GM12878 (cell line): Measurements from ENCODE around the gene EPS8. TPM values are rescaled to one million over a fixed set of nuclear protein-coding genes. Genes with fewer than 3 reads are reported as not detected.
A peak's percentile ranks its signal among the peaks of the same experiment; 100 is the strongest.

Experiments
- ATAC-seq: fragments of 200-7000 bp; cut with Tn5 transposase; 3 replicates; pipeline ENCODE4 v1.9.1; 2020; ENCODE audit warnings: mild to moderate bottlenecking, moderate library complexity
- BruUV-seq: library from RNA; stranded (reverse); fragments of 400-500 nt; replicated peaks from 2 replicates; lab custom pipeline; 2021; lab: Mats Ljungman, UMichigan
- CTCF ChIA-PET: fragments of 300-600 bp; sonication (Branson Sonifier 250); formaldehyde crosslinking; extraction: SDS; loops from one replicate; lab custom pipeline; 2021; ENCODE audit warnings: inconsistent platforms; lab: Yijun Ruan, JAX
- POLR2A ChIA-PET: fragments of 350-600 bp; formaldehyde crosslinking; extraction: SDS; loops from one replicate; lab custom pipeline; 2021; ENCODE audit warnings: inconsistent platforms; lab: Charles Lee
- RAD21 ChIA-PET: fragments of 300-600 bp; sonication (Branson Sonifier 250); formaldehyde crosslinking; loops from one replicate; lab custom pipeline; 2023; ENCODE audit warnings: antibody characterized with exemption; ENCODE audit not compliant: unreplicated experiment; lab: Charles Lee
- SMC1A ChIA-PET: fragments of 300-600 bp; sonication (Branson Sonifier 250); formaldehyde crosslinking; loops from one replicate; lab custom pipeline; 2023; ENCODE audit not compliant: unreplicated experiment, uncharacterized antibody; lab: Charles Lee
- DNase-seq: peaks from one replicate; pipeline ENCODE4 v3.0.0-alpha.2; 2011; ENCODE audit warnings: low read depth, low spot score
- FAIRE-seq: peaks from 3 replicates; lab custom pipeline; 2011; peaks lifted over from hg19 to GRCh38; lab: Jason Lieb, UNC
- H2AFZ ChIP-seq: 2 replicates; pipeline ENCODE4 v1.6.0; 2011; ENCODE audit warnings: low read depth, low read length, control low read depth; ENCODE audit not compliant: control insufficient read depth
- H3K27ac ChIP-seq: 2 replicates; pipeline ENCODE4 v1.5.1; 2011; ENCODE audit warnings: control low read depth; ENCODE audit not compliant: control insufficient read depth, insufficient read depth
- H3K27me3 ChIP-seq, 2 experiments: replicated peaks in 1 of 2; 2 replicates each; pipeline versions ENCODE4 v1.6.0 to v1.6.1; 2011; ENCODE audit warnings: low read length in 1 of 2; ENCODE audit not compliant: control insufficient read depth in 2 of 2, insufficient read depth in 2 of 2
- H3K36me3 ChIP-seq, 2 experiments: 2 replicates each; pipeline ENCODE4 v1.5.1; 2011; ENCODE audit warnings: low read length in 1 of 2; ENCODE audit not compliant: control insufficient read depth in 2 of 2, insufficient read depth in 2 of 2
- H3K4me1 ChIP-seq: 2 replicates; pipeline ENCODE4 v1.6.1; 2011; ENCODE audit warnings: mild to moderate bottlenecking, low read length, moderate library complexity, mixed read lengths; ENCODE audit not compliant: control insufficient read depth, insufficient read depth
- H3K4me2 ChIP-seq: 2 replicates; pipeline ENCODE4 v1.6.0; 2011; ENCODE audit warnings: control low read depth; ENCODE audit not compliant: control insufficient read depth, insufficient read depth
- H3K4me3 ChIP-seq: fragments of 200-600 bp; sonication (generic); 2 replicates; pipeline ENCODE4 v1.5.1; 2016
- H3K79me2 ChIP-seq: 2 replicates; pipeline ENCODE4 v1.6.0; 2011; ENCODE audit warnings: low read length; ENCODE audit not compliant: control insufficient read depth, insufficient read depth
- H3K9ac ChIP-seq: 2 replicates; pipeline ENCODE4 v1.8.0; 2011; ENCODE audit warnings: low read length, control low read depth, mixed read lengths; ENCODE audit not compliant: control insufficient read depth, insufficient read depth
- H3K9me3 ChIP-seq: replicated peaks from 3 replicates; pipeline ENCODE4 v1.5.1; 2011; ENCODE audit warnings: mild to moderate bottlenecking, low read length; ENCODE audit not compliant: control insufficient read depth, insufficient read depth
- H4K20me1 ChIP-seq: 2 replicates; pipeline ENCODE4 v1.6.0; 2011; ENCODE audit not compliant: control insufficient read depth, insufficient read depth
- ATF7 ChIP-seq: fragments of 450-650 bp; IDR thresholded peaks from 2 replicates; pipeline ENCODE4 v1.6.1; 2016; ENCODE audit warnings: low read depth, mild to moderate bottlenecking
- BCL11A ChIP-seq: IDR thresholded peaks from 2 replicates; pipeline ENCODE4 v1.6.1; 2011; ENCODE audit warnings: low read depth, low read length
- CREB1 ChIP-seq: IDR thresholded peaks from 2 replicates; pipeline ENCODE4 v1.6.1; 2012; ENCODE audit warnings: low read depth, mild to moderate bottlenecking, inconsistent platforms
- ZSCAN29 ChIP-seq: fragments of 450-650 bp; IDR thresholded peaks from 2 replicates; pipeline ENCODE4 v1.6.1; 2017; ENCODE audit warnings: mild to moderate bottlenecking, moderate library complexity
- WGBS: methylation state at CpG from one replicate; pipeline ENCODE4 v1.1.6; 2016; ENCODE audit warnings: low lambda C conversion rate; ENCODE audit not compliant: insufficient replicate concordance, insufficient coverage; ENCODE audit errors: missing lambda C conversion rate; 5-methylcytosine and 5-hydroxymethylcytosine counted together
- in situ Hi-C: fragments of 300-500 bp; cut with MboI; formaldehyde crosslinking; loops from 9 replicates; pipeline ENCODE4 v1.14.3; 2018; ENCODE audit warnings: mixed read lengths
- intact Hi-C: fragments of 100-400 bp; cut with micrococcal nuclease; formaldehyde crosslinking; loops from one replicate; pipeline ENCODE4 v1.14.2; 2022; ENCODE audit not compliant: unreplicated experiment
- polyA plus RNA-seq, 11 experiments: library from polyadenylated mRNA; depleted of rRNA in 4 of 11; unstranded in 6 of 11; stranded (reverse) in 5 of 11; fragments of >200 nt; fragmentation: Nextera tagmentation in 4 of 11; fragmentation: Illumina TruSeq in 1 of 11; extraction: Ambion mirVana in 4 of 11; extraction: Trizol in 1 of 11; gene quantifications; 1 replicate in 1 of 11; 2 replicates in 10 of 11; pipeline versions ENCODE4 v1.2.1 to v1.2.3, GENCODE V29; 2011 to 2016; ENCODE audit warnings: inconsistent platforms in 2 of 11, missing spikeins in 2 of 11, low read depth in 1 of 11
- total RNA-seq, 4 experiments: library from RNA; depleted of rRNA in 3 of 4; stranded (reverse); fragments of >200 nt in 3 of 4; fragmentation: Illumina TruSeq in 1 of 4; extraction: Trizol in 1 of 4; gene quantifications; 2 replicates each; pipeline versions ENCODE4 v1.2.1 to v1.2.3, GENCODE V29; 2013 to 2021
- TF ChIP-seq, protein P1 (sequence below): IDR thresholded peaks from 2 replicates; pipeline ENCODE4 v1.6.1; 2011; ENCODE audit warnings: borderline replicate concordance, low read depth, mild to moderate bottlenecking, moderate library complexity, low read length; ENCODE audit not compliant: insufficient read depth, poor library complexity, severe bottlenecking

Gene EPS8
- total and polyA plus RNA-seq, 10 of the 15 experiments (the other 5 are each of a cell fraction or from before 2014, with no cell fraction given), result 1.3 to 127 (median 3.4) TPM

DNA sequence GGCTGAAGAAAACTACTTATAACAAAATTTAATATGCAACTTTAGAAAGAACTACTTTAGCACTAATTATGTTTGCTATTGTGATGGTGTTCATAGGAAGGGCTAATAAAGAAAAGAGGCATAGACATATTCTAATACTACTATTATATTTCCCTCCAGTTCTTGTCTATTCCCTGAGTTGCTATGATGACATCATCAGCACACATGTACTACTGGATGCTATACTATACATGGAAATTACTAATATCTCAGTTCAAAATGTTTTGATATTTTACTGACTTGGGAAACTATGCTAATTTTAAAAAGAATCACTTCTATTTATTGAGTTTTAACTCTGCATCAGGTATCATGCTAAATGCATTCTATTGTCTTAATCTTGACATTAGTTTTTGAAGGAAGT, 101.6 kb downstream of the EPS8 start:
- no peaks in the 10 kb centered on the region for H3K79me2 ChIP-seq

DNA sequence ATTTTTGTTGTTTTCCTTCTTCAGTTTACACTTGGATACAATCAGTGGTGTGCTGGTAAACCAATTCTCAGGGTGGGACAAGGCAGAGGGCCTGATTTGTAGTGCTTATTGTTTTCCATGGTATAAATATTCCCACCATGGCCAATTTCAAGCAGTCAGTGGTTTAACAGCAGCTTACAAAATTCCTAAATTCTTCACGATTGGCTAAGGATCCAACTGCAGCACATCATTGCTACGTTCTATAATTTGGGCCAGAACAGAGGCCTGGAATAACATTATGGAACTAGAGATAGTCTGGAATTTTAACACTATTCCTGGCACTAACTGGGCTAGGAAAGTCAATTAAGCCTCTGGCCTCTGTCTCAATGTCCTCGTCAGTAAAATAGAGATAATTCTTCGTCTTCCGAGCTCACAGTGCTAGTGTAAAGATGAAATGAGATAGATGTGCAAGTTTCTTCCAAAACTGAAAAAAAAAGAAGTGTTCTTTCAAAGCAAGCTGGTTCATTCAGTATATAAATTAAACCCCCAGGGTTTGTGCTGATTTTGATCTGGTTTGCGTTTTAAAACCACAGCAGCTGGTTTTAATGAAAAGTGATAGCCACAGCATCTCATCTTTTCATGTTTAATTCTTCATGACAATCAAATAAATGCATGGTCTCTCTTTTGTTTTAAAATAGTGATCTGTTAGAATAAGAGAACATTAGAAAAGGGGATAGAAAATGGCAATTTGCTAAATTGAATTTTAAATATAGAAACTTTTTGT, 104.1 kb downstream of the EPS8 start:
- Histone ChIP-seq H3K4me3 (no peak overlapping the region), H3K9me3 (no peaks in the 10 kb centered on the region; the same call in 2 of the 3 replicates), H3K27ac (no peak overlapping the region), H3K9ac (no peak overlapping the region), H4K20me1 (no peaks in the 10 kb centered on the region), H3K27me3 (no peaks in the 10 kb centered on the region), H2AFZ (no peak overlapping the region), H3K79me2 (no peaks in the 10 kb centered on the region), H3K4me2 (no peak overlapping the region), H3K4me1 (0 out of 2 replicates have a peak, but pooled peaks cover 7% of the 10 kb centered on the region), H3K36me3 (no peaks in the 10 kb centered on the region)
- DNase-seq (no peak), FAIRE-seq (no peak), ATAC-seq (no peak)
- BruUV-seq, result no TSS peak
- ChIA-PET POLR2A (interaction anchor here (1.5 kb wide), 1 partner anchor 11 kb away, joined by 7 read pairs; no protein-coding TSS in a partner anchor), RAD21 (interaction anchor here (1.2 to 1.4 kb wide), 4 partner anchors 33 to 96 kb away, joined by 3 read pairs; no protein-coding TSS in a partner anchor), SMC1A (interaction anchor here (0.7 to 1.9 kb wide), 13 partner anchors 8 to 95 kb away, joined by 3 to 7 read pairs (median 4); no protein-coding TSS in a partner anchor), CTCF (interaction anchor here (0.9 to 1.8 kb wide), 3 partner anchors 11 to 101 kb away, joined by 3 to 7 read pairs (median 4); no protein-coding TSS in a partner anchor)
- WGBS, result 95% methylated on average over 6 of the region's 6 CpGs
- TF ChIP-seq ZSCAN29 (no peak), CREB1 (no peak)
- TF ChIP-seq, protein P1, sequence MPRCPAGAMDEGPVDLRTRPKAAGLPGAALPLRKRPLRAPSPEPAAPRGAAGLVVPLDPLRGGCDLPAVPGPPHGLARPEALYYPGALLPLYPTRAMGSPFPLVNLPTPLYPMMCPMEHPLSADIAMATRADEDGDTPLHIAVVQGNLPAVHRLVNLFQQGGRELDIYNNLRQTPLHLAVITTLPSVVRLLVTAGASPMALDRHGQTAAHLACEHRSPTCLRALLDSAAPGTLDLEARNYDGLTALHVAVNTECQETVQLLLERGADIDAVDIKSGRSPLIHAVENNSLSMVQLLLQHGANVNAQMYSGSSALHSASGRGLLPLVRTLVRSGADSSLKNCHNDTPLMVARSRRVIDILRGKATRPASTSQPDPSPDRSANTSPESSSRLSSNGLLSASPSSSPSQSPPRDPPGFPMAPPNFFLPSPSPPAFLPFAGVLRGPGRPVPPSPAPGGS, result no peak
- in situ Hi-C loops, result no loop called here
- intact Hi-C loops, result loop anchor here (5.0 kb wide), 1 partner anchor 102 kb away; the partner anchor contains the start of gene EPS8

More for the DNA sequence above, 101.6 kb downstream of the EPS8 start:
- POLR2A ChIA-PET, result interaction anchor here (0.6 to 2.1 kb wide), 4 partner anchors 9 to 102 kb away, joined by 3 to 12 read pairs (median 7); partner anchors contain the start of gene EPS8
- H3K27me3 ChIP-seq, result no peaks in the 10 kb centered on the region
- TF ChIP-seq ATF7, result peak; percentile 56
- TF ChIP-seq BCL11A, result no peak
- TF ChIP-seq, all 136 proteins: peak for 1
- no peak overlapping the region for H3K9ac ChIP-seq
- no peak overlapping the region for H3K4me3 ChIP-seq
- ChIA-PET CTCF (interaction anchor here (0.6 to 1.5 kb wide), 2 partner anchors 85 to 208 kb away, joined by 3 to 4 read pairs; no protein-coding TSS in a partner anchor), SMC1A (interaction anchor here (0.7 to 3.6 kb wide), 8 partner anchors 11 to 119 kb away, joined by 3 to 30 read pairs (median 8); no protein-coding TSS in a partner anchor), RAD21 (interaction anchor here (0.8 to 2.9 kb wide), 6 partner anchors 26 to 87 kb away, joined by 3 to 9 read pairs (median 4); no protein-coding TSS in a partner anchor)
- DNase-seq (no peak), FAIRE-seq (peak; percentile 73), ATAC-seq (no peak)
- H3K9me3 ChIP-seq, result no peaks in the 10 kb centered on the region; the same call in 2 of the 3 replicates
- intact Hi-C loops (loop anchor here (5.0 kb wide), 1 partner anchor 100 kb away; the partner anchor contains the start of gene EPS8), in situ Hi-C loops (no loop called here)
- H2AFZ ChIP-seq, result no peak overlapping the region
- H3K27ac ChIP-seq, result no peak overlapping the region
- BruUV-seq, result no TSS peak
- H4K20me1 ChIP-seq, result no peaks in the 10 kb centered on the region
- H3K36me3 ChIP-seq, result no peaks in the 10 kb centered on the region
- no peak overlapping the region for H3K4me2 ChIP-seq
- H3K4me1 ChIP-seq, result 0 out of 2 replicates have a peak, but pooled peaks cover 7% of the 10 kb centered on the region
